ENCODE measurements around the gene TTC8.

Gene TTC8

DNA sequence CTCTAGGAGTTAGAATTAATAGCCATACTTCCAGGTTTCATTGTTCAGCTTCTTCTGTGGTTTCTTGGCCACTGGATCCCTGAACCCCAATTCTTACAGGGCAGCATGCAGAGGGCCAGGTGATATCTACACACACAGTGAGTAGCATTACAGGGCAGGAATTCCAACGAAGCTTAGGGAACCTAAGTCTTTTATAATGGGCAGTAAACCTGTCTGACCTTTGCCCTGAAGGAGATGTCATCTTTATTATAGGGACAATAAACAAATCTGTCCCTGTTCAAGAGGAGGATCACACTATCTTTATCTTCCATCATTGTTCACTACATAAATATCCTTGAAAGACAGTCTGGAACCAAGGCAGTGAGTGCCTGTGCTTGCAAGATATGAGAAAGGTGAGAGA lies 20.0 kb upstream of the TTC8 start:
- TF ChIP-seq GATA3 (IDR thresholded peaks at IDR 0.05; ENCODE audit: low read depth, low read length) (no peak), GATA2 (IDR thresholded peaks at IDR 0.05; ENCODE audit: low read depth, low read length) (no peak)

DNA sequence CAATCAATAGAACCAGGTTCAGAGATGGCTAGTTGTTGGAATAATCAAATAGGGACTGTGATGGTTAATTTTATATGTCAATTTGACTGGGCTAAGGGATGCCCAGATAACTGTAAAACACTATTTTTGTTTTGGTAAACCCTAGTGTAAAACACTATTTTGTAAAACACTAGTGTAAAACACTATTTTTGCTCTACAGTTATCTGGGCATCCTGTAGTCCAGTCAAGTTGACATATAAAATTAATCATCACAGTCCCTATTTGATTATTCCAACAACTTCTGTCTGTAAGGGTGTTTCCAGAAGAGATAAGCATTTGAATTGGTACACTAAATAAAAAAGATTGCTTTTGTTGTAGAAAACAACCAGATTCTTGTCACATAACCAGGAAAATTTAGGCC lies 16.1 kb upstream of the TTC8 start:
- TF ChIP-seq GATA3 (IDR thresholded peaks at IDR 0.05; ENCODE audit: low read depth, low read length) (no peak), GATA2 (IDR thresholded peaks at IDR 0.05; ENCODE audit: low read depth, low read length) (no peak)

DNA sequence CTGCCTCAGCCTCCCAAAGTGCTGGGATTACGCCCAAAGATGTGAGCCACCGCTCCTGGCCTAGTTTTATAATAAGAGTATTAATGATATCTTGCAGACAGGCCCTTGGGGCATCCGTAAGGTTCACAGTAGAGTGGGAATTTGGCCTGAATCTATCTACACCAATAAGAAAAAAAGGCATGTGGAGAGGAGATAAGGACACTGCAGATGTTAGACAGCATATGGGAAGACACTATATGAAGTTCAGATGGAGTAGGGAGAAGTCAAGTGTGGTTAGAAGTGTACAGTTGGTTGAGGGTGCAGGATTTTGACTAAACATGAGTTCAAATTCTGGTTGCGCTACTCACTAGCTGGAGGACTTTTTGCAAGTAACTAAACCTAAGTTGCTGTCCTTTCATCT lies 8.5 kb upstream of the TTC8 start:
- TF ChIP-seq GATA3 (IDR thresholded peaks at IDR 0.05; ENCODE audit: low read depth, low read length) (no peak), GATA2 (IDR thresholded peaks at IDR 0.05; ENCODE audit: low read depth, low read length) (no peak; the same call in 1 of the 2 replicates)

DNA sequence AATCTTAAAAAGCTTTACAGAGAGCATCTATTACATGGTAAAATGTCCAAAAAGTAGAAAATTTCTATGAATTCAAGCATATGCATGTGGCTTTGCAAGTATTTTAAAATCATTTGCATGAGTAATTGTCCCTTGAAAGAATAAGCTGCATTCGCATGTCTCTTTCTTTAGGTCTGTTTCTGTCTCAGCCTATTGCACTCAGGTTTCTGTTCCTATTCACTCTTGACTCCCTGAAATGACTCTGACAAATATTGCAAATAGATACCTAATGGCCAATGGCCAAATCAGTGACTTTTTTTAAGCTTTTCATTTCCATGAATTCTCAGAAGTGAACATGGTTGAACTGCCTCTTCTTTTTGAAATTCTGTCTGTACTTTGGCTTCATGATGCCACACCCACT lies 6.4 kb upstream of the TTC8 start:
- no peak for TF ChIP-seq GATA2 (IDR thresholded peaks at IDR 0.05; ENCODE audit: low read depth, low read length)
- TF ChIP-seq GATA3 (IDR thresholded peaks at IDR 0.05; ENCODE audit: low read depth, low read length), result no peak

- TF ChIP-seq GATA2 (IDR thresholded peaks at IDR 0.05; ENCODE audit: low read depth, low read length), result no peak
- no peak for TF ChIP-seq GATA3 (IDR thresholded peaks at IDR 0.05; ENCODE audit: low read depth, low read length)
Measured at GRCh38 chr14:88821378-88821777, 3.1 kb upstream of the TTC8 start.

DNA sequence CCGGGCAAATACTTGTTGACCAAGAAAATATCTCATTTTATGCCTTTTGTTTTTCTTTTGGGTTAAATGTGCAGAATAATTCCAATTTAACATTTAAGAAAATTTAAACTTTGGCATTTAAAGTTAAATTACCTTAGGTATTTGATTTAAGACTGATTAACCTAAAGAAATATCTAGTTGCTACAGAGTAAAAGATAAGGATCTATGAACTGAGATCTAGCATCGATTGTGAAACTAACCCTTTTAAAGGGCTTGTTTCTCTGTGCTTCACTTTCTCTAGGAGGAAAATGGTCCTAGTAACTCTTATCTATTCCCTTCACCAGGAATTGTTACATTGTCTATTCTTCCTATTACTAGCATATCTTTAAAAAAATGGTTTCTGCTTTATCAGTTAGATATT lies 2.6 kb upstream of the TTC8 start:
- TF ChIP-seq GATA3 (IDR thresholded peaks at IDR 0.05; ENCODE audit: low read depth, low read length), result peak; percentile 88
- no peak; the same call in 1 of the 2 replicates for TF ChIP-seq GATA2 (IDR thresholded peaks at IDR 0.05; ENCODE audit: low read depth, low read length)

GRCh38 chr14:88823968-88824313 lies 510 bp upstream of the TTC8 start:
- peak; percentile 77 for TF ChIP-seq GATA2 (IDR thresholded peaks at IDR 0.05; ENCODE audit: low read depth, low read length)
- TF ChIP-seq GATA3 (IDR thresholded peaks at IDR 0.05; ENCODE audit: low read depth, low read length), result peak; percentile 55; the same call in 1 of the 2 replicates

- TF ChIP-seq GATA2 (IDR thresholded peaks at IDR 0.05; ENCODE audit: low read depth, low read length), result no peak
- no peak for TF ChIP-seq GATA3 (IDR thresholded peaks at IDR 0.05; ENCODE audit: low read depth, low read length)
Measured at GRCh38 chr14:88825078-88825458, 617 bp downstream of the TTC8 start.

- peak; percentile 55 for TF ChIP-seq GATA2 (IDR thresholded peaks at IDR 0.05; ENCODE audit: low read depth, low read length)
- TF ChIP-seq GATA3 (IDR thresholded peaks at IDR 0.05; ENCODE audit: low read depth, low read length), result no peak
Measured at GRCh38 chr14:88825503-88825902, 1.1 kb downstream of the TTC8 start.

DNA sequence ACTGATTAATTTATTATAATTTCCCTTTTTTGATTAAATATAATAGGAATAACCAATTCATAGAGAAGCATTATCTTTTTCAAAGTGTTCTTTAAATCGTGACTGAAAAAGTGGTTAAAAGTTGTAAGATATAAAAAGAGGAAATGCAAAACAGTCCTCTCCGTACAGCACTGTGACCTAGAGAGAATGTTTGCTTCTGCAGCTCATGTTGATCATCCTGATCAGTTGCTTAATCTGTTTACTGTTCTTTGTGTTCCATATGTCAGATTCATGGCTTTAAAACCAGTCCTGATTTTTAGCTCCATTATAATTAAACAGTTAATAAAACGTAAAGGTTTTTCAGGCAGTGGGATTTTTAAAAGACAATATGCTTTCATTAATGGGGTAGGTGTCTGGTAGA lies 4.7 kb downstream of the TTC8 start:
- TF ChIP-seq GATA2 (IDR thresholded peaks at IDR 0.05; ENCODE audit: low read depth, low read length) (no peak), GATA3 (IDR thresholded peaks at IDR 0.05; ENCODE audit: low read depth, low read length) (no peak; the same call in 1 of the 2 replicates)

GRCh38 chr14:88829685-88830302 lies 5.3 kb downstream of the TTC8 start:
- TF ChIP-seq GATA2 (IDR thresholded peaks at IDR 0.05; ENCODE audit: low read depth, low read length), result no peak
- no peak for TF ChIP-seq GATA3 (IDR thresholded peaks at IDR 0.05; ENCODE audit: low read depth, low read length)

DNA sequence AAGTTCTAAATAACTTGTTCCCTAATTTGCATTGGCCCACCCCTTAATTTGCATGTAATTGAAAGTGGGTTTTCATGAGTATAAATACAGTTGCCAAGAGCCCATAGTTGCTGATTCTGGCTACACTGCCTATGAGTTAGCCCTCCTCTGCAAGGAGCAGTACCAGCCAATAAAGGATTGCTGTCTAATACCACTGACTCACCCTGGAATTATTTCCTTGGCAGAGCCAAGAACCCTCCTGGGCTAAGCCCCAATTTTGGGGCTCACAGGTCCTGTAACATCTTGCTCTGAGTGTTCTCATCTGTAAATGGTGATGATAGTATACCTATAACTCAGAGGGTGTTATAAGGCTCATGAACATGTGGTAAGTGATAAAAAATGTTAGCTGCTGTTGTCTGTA lies 6.8 kb downstream of the TTC8 start:
- no peak for TF ChIP-seq GATA2 (IDR thresholded peaks at IDR 0.05; ENCODE audit: low read depth, low read length)
- no peak for TF ChIP-seq GATA3 (IDR thresholded peaks at IDR 0.05; ENCODE audit: low read depth, low read length)

GRCh38 chr14:88834883-88835431 lies 10.5 kb downstream of the TTC8 start:
- TF ChIP-seq GATA3 (IDR thresholded peaks at IDR 0.05; ENCODE audit: low read depth, low read length) (no peak), GATA2 (IDR thresholded peaks at IDR 0.05; ENCODE audit: low read depth, low read length) (no peak)

- TF ChIP-seq GATA3 (IDR thresholded peaks at IDR 0.05; ENCODE audit: low read depth, low read length) (no peak), GATA2 (IDR thresholded peaks at IDR 0.05; ENCODE audit: low read depth, low read length) (no peak)
Measured at GRCh38 chr14:88835661-88836060, 11.2 kb downstream of the TTC8 start.

DNA sequence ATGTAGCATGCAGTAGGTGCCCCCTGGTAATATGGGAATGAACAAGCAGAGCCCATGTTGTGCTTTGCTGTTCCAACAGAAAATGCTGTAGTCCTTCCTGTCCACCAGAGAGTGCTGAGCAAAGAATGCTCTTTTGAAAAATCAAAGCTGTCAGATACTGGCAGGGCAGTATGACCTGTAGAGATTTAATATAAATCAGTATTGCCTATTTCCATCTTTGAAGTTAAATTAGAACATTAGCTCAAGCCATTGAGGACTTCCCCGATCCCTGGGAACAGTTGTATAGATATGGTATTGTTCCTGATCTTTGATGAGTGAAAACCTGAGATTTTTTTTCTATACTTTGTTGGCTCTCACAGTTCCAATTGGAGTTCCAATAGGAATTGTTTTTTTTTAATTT lies 13.0 kb downstream of the TTC8 start:
- no peak for TF ChIP-seq GATA2 (IDR thresholded peaks at IDR 0.05; ENCODE audit: low read depth, low read length)
- TF ChIP-seq GATA3 (IDR thresholded peaks at IDR 0.05; ENCODE audit: low read depth, low read length), result no peak

DNA sequence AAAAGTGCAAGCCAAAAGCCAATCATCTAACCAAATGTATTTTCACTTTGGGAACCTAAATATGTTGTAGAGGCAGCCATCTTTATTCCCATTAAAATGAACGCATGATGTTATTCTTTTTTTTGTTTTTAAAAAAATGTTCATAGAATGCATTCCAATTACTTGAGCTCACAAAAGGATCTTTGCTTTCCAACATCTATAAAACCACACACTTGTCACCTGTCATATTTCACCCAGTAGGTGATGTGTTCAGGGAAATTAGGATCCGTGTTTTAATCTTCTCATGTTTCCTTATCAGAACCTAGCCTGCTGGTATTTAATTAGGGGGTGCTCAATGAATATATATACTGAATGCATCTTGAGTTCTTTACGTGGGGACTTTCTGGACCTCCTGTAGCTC lies 13.6 kb downstream of the TTC8 start:
- TF ChIP-seq GATA3 (IDR thresholded peaks at IDR 0.05; ENCODE audit: low read depth, low read length), result no peak
- no peak for TF ChIP-seq GATA2 (IDR thresholded peaks at IDR 0.05; ENCODE audit: low read depth, low read length)
